ENCODE results near the gene HSPB8.

The HSPB8 gene

DNA sequence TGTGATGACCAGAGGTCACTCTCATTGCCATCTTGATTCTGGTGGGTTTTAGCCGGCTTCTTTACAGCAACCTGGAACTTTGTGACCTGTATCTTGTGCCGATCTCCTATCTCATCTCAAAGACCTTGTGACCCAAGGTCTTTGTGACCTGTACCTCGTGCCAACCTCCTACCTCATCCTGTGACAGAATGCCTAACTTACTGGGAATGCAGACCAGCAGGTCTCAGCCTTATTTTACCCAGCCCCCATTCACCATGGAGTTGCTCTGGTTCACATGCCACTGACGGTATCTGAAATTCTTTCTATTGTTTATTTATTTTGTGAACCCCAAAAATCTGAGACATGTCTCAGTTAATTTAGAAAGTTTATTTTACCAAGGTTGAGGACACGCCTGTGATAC, 7.4 kb upstream of the HSPB8 start:
- no peak for DNase-seq (ENCODE audit: low spot score)

DNA sequence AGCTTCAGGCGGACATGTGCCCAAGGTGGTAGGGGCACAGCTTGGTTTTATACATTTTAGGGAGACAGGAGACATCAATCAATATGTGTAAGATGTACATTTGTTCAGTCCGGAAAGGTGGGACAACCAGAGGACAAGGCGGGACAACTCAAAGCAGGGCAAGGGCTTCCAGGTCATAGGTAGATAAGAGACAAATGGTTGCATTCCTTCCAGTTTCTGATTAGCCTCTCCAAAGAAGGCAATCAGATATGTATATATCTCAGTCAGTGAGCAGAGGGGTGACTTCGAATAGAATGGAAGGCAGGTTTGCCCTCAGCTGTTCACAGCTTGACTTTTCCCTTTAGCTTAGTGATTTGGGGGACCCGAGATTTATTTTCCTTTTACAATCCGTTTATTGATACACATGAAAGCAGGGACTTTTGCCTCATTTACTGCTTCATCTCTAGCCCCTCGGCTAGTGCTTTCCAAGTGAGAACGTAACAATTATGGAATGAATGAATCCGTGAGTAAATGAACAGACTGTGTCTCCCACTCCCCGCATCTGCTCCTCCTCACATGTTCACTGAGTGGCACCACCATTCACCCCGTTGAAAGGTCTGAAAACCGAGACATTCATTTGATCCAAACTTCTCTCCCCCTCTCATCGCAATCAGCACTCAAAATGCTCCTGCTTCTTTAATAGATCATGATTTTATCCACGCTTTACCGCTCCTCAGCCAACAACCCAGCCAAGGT, 6.9 kb upstream of the HSPB8 start:
- DNase-seq (ENCODE audit: low spot score): no peak

DNA sequence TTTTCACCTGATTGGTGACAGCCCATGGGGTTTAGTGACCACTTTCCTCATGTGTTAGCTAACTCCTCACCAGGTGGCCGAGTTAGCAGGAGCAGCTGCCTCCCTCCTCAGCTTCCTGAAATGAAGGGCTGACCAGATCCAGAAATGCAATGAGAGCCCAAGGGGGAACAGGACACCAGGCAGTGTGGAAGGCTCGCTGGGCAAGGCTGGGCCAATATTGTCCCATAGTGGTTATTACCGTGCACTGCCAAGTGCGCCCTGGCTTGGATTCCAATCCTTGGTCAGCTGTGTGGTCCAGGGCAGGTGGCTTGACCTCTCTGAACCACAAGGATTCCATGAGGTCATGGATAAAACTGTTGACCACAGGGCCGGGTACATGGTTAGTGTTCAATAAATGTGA, 3.6 kb upstream of the HSPB8 start:
- DNase-seq (ENCODE audit: low spot score): no peak

DNA sequence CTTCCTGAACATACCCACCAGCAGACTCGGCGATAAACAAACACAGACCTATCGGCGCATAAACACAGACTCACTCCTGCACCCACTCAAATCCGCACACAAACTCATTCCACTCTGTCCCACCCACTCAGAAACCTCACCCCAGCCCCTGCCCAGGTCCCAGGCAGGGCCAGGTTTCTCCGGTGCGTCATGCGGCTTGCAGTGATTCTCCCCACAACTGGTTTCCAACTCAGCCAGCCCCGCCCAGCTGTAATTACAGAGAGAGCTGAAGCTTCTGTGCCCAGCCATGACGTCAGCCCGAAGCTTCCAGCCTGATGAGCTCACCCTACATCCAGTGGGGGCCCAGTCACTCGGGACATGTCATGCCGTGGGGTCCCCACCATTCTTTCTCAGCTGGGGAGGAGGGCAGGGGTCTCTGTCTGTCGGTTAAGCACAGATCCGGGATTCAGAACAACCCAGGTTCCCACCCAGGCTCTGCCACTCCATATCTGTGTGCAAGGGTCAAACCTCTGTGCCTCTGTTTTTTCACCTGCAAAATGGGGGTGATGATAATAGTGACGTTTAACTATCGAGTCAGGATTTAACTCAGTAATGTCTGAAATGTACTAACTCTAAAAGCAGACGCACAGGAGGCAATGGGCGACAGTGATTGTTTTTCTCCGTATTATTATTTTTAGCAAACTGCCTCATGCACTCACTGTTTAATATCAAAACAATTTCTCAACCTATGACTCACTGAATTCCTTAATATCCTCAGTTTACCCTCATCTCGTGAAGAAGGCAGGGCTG, 2.3 kb upstream of the HSPB8 start:
- no peak for DNase-seq (ENCODE audit: low spot score)

DNA sequence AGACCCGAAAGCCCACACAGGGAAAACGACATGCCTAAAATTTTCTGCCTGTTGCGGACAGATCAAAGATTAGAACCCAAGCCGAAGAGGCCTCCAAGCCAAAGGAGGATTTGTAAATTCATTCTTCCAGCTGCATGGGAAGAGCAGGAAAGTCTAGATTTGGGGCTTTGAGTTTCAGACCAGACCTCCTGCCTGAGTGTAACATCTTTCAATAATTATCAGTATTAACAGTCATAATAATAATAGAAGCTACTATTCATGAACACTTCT, 1.7 kb upstream of the HSPB8 start:
- no peak for DNase-seq (ENCODE audit: low spot score)

DNA sequence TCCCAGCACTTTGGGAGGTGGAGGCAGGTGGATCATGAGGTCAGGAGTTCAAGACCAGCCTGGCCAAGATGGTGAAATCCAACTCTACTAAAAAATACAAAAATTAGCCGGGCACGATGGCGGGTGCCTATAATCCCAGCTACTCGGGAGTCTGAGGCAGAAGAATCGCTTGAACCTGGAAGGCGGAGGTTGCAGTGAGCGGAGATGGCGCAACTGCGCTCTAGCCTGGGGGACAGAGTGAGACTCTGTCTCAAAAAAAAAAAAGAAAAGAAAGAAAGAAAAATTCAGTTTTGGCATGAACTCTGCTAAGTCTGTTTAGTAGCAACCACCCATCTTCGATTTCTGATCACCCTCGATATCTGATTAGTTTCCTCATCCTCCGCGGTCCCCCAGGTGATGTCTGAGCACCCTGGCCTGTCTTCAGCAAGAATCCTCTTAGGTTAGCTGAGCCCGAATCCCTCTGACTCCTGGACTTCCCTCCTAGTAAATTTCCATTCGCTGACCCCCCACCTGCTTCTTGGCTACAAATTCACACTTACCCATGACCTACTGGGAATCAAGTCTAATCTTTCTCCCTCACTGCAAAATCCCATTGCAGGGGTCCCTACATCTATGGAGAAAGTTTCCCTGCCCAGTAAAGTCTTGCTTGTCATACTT, 879 bp upstream of the HSPB8 start:
- DNase-seq (ENCODE audit: low spot score): no peak

DNA sequence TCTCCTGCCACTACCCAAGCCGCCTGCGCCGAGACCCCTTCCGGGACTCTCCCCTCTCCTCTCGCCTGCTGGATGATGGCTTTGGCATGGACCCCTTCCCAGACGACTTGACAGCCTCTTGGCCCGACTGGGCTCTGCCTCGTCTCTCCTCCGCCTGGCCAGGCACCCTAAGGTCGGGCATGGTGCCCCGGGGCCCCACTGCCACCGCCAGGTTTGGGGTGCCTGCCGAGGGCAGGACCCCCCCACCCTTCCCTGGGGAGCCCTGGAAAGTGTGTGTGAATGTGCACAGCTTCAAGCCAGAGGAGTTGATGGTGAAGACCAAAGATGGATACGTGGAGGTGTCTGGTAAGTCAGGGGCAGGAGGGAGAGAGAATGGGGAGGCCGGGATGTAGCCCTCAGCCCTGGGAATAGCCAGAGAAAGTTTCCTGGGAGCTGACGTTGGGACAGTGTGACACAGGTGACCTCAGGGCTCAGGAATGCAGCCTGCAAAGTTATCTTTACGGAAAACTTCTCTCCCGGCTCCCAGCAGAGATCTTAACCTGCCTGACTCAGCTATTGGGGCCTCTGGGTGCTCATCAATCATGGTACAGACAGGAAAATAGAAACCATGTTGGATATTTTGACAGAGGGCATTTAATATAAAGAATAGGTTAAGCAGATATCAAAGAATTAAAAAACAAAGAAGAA, 747 bp downstream of the HSPB8 start:
- no peak for DNase-seq (ENCODE audit: low spot score)

DNA sequence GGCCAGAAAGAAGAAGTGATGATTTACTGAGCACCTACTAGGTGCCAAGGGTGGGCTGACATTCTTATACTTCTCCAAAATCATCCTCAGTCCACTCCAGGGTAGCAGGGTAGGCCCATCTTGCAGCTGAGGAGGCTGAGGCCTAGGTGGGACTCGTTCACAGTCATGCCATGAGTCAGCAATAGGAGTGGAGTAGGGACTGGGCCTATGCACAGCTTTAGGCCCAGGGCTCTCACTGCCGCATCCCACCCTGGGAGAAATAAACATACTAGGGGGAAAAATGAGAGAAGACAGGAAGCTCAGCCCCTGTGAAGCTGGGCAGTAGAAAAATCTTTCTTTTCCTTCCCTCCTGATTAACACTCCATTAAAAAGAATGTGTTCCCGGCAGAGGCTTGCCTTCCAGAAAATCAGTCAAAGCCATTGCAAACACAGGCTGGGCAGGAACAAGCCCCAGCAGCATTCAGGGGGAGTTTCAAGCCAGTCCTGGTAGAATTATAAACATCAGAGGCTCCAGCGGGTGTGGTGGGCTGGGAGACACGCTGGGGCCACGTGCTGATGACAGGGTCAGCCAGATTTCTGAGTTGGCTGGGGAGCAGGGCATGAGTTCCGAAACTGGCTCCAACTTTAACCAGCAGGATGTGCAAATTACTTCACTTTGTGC, 1.8 kb downstream of the HSPB8 start:
- no peak for DNase-seq (ENCODE audit: low spot score)

DNA sequence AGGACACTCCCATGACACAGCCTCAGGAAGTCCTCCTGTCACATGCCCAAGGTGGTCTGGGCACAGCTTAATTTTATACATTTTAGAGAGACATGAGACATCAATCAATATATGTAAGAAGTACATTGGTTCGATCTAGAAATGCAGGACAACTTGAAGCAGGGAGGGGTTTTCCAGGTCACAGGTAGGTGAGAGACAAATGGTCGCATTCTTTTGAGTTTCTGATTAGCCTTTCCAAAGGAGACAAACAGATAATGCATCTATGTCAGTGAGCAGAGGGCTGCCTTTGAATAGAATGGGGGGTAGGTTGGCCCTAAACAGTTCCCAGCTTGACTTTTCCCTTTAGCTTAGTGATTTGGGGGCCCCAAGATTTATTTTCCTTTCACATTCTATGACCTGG, 2.5 kb downstream of the HSPB8 start:
- DNase-seq (ENCODE audit: low spot score): no peak

DNA sequence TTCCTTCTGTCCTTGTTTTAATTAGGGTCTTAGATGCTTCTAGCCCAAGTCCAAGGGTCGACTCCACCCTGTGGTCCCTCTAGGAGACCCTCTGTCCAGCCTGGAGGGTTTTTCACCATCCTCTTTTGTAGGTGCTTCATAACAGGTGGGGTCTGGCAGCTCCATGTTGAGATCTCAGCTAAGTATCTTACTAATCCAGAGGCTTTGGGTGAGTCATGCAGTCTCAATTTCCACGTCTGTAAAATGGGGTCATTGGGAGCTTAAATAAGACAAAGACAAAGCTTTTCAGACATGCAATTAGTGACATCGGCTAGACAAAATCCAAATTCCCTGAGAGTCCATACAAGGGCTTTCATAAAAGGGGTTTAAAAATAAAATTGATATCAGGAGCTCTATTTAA, 3.2 kb downstream of the HSPB8 start:
- no peak for DNase-seq (ENCODE audit: low spot score)

DNA sequence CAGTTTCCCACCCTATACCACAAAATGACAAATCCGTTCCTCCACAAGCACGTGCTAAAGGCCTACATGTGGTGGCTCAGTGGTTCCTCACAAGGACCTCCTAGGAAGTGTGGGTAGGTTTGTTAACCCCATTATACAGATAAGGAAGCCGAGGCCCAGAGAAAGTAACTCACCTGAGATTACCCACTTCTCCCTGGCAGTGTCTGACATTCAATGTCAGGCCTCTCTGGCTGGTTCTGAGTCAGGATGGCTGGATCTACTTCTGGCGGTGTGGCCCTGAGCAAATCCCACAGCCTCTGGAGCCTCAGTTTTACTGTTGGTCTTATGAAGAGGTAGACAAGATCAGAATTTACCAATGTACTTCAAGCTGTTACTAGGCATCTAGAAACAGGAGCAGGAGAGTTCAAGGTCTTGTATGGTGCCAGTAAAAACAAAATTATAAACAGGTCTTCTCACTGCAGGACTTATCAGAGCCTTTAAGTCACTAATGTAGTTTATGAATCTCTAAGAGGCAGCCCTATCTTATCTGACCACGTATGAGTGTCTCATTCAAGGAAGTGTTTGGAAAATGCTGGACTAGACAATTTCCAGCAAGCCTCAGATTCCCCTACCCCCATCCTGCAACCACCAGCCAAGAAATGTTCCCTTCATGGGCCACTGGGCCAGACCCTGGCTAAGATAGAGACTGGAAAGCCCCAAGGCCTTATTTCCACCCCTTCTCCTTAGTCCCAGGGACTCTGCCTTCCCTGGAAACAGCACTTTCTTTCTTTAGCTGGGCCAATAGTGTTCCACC, 4.2 kb downstream of the HSPB8 start:
- no peak for DNase-seq (ENCODE audit: low spot score)

DNA sequence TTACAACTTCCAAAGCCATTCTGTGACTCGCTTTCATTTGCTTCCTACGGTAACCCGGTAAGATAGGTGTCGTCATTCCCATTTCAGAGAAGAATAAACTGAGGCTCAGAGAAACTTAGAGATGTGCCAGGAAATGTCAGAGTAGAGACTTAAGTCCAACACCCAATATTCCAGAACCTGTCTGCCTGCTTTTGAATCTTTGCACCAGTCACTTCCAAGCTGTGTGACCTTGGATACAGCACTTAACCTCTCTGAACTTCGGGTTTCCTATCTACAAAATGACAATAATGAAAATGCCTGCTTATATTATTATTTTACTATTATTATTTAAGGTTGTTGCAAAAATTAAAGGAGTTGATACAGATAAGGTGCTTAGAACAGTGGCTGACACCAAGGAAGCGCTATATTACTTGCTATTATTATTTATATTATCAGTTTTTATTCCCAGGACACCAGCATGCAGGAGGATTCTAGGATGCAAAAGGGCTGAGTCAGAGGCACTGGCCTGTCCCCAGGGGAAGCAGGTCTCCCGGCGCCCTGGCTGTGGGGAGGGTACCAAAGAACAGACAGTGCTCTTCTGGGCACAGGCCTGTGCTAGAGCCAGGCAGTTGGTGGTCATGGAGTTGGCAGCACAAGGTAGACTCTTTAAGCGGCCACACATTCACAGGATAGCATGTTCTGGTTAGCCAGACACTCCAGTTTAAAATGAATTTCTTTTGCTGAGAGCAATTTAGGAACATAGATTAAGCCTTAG, 5.4 kb downstream of the HSPB8 start:
- no peak for DNase-seq (ENCODE audit: low spot score)

DNA sequence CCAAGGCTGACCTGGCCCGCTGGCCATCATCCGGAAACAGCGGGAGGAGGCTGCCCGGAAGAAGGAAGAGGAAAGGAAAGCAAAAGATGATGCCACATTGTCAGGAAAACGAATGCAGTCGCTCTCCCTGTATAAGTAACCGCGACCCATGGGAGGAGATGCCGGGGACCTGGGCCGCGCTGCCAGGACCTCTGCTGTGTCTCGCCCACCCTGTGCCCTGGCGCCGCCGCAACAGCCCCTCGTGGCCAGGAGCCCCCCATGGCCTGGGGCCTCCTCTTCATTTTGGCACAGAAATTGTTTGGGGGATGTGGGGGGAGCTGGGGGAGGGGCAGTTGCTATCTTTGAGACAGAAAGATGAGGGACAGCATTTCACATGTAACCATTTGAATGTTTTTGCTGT, 16.5 kb downstream of the HSPB8 start:
- DNase-seq (ENCODE audit: low spot score): no peak

DNA sequence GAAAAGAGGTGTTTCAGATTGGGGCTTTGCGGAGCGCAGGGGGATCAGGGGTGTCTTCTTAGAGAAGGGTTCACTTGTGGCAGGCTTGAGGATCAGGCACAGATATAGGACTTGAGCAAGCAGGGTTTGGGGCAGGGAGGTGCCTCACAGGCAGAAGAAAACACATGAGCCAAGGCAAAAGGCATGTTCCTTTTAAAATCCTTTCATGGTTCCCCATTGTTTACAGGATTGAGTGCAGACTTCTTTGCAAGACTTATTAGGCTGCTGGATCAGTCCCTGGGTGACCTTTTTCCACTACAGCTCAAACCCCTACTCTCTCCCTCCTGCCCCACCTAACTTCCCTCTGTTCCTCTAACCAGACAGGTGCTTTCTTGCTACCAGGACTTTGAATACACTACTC, 19.7 kb downstream of the HSPB8 start:
- no peak for DNase-seq (ENCODE audit: low spot score)

DNA sequence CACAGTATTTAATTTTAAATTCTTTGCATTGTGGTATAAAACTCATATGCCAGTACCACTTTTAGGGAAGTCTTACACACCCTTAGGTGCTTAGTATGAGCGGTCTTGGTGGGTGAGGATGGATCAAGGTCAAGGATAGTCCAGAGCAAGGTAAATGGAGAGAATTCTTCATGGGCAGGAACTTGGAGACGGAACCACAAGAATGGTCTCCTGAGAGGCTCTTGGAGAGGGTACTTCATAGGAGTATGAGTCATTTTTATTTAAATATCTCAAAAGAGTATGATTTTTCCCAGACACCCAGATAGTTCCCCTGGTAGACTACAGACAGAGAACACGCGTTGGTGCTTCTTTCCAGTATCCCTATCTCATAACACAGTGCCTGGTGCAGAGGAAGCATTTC, 21.9 kb downstream of the HSPB8 start:
- no peak for DNase-seq (ENCODE audit: low spot score)

DNA sequence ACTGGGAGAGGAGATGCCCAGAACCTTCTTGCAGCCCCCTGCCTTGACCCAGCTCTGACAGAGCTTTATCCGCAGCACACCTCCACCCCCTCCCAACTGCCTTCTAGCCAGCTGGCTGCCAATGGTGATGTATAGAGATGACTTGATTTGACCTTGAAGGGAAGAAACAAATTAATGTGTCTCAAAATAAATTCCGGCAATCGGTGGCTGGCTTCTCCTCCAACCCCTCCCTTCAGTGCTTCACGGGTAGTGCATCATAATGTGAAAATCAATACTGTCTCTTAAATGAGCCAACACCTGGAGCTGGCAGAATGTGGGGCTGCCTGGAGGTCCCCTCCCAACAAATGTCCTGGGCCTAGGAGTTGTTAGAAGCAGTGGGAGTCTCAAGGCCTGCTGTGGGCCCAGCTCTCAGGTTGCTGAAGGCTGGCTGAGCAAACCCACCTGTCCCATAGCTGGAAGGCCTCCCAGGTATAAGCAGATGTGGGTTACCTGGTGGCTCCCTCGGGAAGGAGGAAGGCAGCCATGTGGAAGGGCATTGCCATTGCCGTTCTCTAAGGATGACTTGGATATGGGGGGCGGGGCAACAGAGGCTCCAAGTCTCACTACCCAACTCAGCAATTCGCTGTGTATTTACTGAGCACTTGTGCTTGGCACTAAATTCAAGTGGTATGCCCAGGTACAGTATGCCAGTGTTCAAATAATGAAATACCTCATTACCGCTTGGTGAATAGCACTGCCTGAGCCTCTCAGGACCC, 23.2 kb downstream of the HSPB8 start:
- DNase-seq (ENCODE audit: low spot score): no peak

DNA sequence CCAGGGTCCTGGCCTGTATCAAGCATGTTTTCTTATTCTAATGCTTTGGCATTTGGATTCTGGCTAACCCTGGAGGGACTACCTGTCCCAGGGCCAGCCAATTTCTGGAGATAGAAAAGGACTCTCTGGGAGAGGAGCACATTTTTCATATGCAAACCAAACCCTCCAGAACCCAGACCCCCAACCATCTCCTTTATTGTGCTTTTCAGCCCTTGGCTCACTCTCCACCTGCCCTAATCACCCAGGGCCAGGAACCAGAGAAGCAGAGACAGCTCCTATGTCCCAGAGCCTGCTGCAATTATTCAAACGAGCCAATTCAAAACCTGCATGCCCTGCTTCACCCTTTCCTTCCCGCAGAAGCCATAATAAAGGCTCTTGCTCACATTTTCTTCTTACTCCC, 23.8 kb downstream of the HSPB8 start:
- no peak for DNase-seq (ENCODE audit: low spot score)

DNA sequence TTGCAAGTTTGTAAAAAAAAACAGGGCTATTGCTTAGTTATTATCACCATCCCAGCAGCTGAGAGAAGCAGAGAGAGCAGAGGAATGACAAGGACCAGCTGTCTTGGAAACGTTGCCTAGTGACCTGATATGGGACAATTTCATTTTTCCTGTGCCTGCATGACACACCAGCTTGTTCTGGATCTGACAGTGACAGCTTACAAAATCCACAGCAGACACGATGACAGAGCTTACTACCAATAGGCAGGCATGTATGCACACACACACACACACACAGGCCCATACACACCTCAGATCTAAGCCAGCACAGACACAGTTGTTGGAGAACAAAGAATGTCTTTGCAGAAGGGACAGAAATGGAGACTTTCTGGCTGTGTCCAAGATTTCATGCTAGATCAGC, 25.4 kb downstream of the HSPB8 start:
- DNase-seq (ENCODE audit: low spot score): no peak

DNA sequence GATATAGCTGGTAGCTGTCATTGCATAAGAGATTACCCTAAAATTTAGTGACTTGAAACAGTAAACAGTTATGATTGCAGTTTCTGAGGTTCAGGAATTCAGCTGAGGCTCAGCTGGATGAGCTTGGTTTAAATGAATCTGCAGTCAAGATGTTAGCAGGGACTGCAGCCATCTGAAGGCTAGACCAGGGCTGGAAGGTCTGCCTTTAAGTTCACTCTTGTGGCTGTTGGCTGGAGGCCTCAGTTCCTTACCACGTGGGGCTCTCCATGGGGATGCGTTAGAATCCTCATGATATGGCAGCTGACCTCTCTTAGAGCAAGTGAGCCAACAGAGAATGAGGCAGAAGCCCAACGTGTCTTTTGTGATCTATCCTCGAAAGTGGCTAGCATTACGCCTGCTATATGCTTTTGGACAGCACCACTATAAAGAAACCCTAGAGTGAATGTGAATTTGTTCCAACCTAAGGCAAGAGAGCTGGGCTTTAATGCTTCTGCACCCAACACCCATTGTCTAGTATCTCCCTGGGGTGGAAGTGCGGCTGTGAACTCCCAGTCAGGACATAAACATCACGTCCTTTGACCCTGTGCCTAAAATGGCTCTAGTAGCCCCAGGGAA, 26.0 kb downstream of the HSPB8 start:
- DNase-seq (ENCODE audit: low spot score): no peak
